ENCODE results near the gene LARP1. TPM values are rescaled to one million over a fixed set of nuclear protein-coding genes. Genes with fewer than 3 reads are reported as not detected.

LARP1 gene
- total RNA-seq, 3 donors from 2014 or later: 64.0 to 123 (median 73.7) TPM

DNA sequence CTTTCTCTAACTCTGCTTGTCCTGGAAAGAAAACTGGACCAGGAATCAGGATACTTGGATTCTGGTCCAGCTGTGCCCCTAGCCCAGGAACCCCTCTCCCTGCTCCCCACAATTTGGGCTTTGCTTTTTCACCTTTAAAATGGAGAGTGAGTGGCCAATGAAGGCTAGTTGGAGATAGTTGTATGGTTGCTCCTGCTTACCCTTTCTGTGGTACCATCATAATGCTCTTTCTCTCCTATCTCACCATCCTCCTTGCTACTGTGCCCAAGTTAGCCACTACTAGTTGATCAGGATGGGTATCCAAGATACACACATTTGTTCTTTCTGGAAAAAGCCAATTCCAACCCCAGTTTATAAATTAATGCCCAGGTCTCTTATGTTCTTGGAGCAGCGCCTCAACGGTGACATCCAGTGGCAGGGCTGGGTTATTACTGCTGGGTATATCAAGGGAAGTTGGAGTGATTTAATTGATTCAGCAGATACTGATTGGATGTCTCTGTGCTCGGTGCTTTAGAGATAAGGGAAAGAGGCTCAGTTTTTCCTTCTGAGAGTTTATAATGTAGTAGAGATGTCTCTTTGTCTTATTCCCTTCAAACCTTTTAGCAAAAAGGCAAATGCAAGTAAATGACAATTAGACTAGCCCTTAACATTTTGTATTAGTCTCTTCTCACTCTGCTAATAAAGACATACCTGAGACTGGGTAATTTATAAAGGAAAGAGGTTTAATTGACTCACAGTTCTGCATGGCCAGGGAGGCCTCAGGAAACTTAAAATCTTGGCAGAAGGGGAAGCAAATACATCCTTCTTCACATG is 56.7 kb downstream of the LARP1 start:
- H3K4me3 ChIP-seq: no peak overlapping the region
- no peak for DNase-seq (ENCODE audit: low spot score in 2 of 2)
- no peak overlapping the region for H3K27ac ChIP-seq
- intact Hi-C loops (cut with DNase I; ENCODE audit: low total_unique reads): no loop called here
- H3K27me3 ChIP-seq: no peaks in the 10 kb centered on the region
- no peaks in the 10 kb centered on the region for H3K4me1 ChIP-seq
- no peaks in the 10 kb centered on the region for H3K9me3 ChIP-seq
- peaks cover 6% of the 10 kb centered on the region for H3K36me3 ChIP-seq
- no peak for TF ChIP-seq POLR2A (IDR thresholded peaks at IDR 0.05)
- peak; percentile 72 to 85 (median 85) for TF ChIP-seq CTCF (IDR thresholded peaks at IDR 0.05)

- Histone ChIP-seq H3K27ac (no peak overlapping the region), H3K36me3 (peaks cover 6% of the 10 kb centered on the region)
- DNase-seq (ENCODE audit: low spot score in 2 of 2): no peak
Measured at GRCh38 chr5:154813158-154813557, 58.0 kb downstream of the LARP1 start.

GRCh38 chr5:154813736-154814135 is 58.6 kb downstream of the LARP1 start:
- Histone ChIP-seq H3K4me3 (no peak overlapping the region), H3K27me3 (no peaks in the 10 kb centered on the region), H3K36me3 (peaks cover 6% of the 10 kb centered on the region), H3K27ac (peak overlapping the region in 1 of 2 donors; percentile 35), H3K9me3 (no peaks in the 10 kb centered on the region), H3K4me1 (no peaks in the 10 kb centered on the region)
- no peak for DNase-seq (ENCODE audit: low spot score in 2 of 2)
- TF ChIP-seq POLR2AphosphoS5 (IDR thresholded peaks at IDR 0.05) (no peak), CTCF (IDR thresholded peaks at IDR 0.05) (no peak)
- intact Hi-C loops (cut with DNase I; ENCODE audit: low total_unique reads): no loop called here

More at GRCh38 chr5:154813158-154813557, 58.0 kb downstream of the LARP1 start:
- intact Hi-C loops (cut with DNase I; ENCODE audit: low total_unique reads): no loop called here
- Histone ChIP-seq H3K4me1 (no peaks in the 10 kb centered on the region), H3K9me3 (no peaks in the 10 kb centered on the region), H3K4me3 (no peak overlapping the region), H3K27me3 (no peaks in the 10 kb centered on the region)
- TF ChIP-seq POLR2A (IDR thresholded peaks at IDR 0.05) (no peak), CTCF (IDR thresholded peaks at IDR 0.05) (no peak), POLR2AphosphoS5 (IDR thresholded peaks at IDR 0.05) (no peak)

- intact Hi-C loops (cut with DNase I; ENCODE audit: low total_unique reads): no loop called here
- no peaks in the 10 kb centered on the region for H3K27me3 ChIP-seq
- no peak for DNase-seq (ENCODE audit: low spot score in 2 of 2)
- no peak overlapping the region for H3K27ac ChIP-seq
- no peaks in the 10 kb centered on the region for H3K9me3 ChIP-seq
- no peaks in the 10 kb centered on the region for H3K4me1 ChIP-seq
- no peak overlapping the region for H3K4me3 ChIP-seq
- TF ChIP-seq CTCF (IDR thresholded peaks at IDR 0.05): no peak
- TF ChIP-seq POLR2A (IDR thresholded peaks at IDR 0.05): no peak
- no peak for TF ChIP-seq POLR2AphosphoS5 (IDR thresholded peaks at IDR 0.05)
- H3K36me3 ChIP-seq: peaks cover 6% of the 10 kb centered on the region
Measured at GRCh38 chr5:154815025-154815424, 59.8 kb downstream of the LARP1 start.

GRCh38 chr5:154815684-154816247 is 60.6 kb downstream of the LARP1 start:
- DNase-seq (ENCODE audit: low spot score in 2 of 2): no peak
- H3K36me3 ChIP-seq: peaks cover 5% of the 10 kb centered on the region
- H3K4me3 ChIP-seq: no peak overlapping the region
- H3K4me1 ChIP-seq: no peaks in the 10 kb centered on the region
- no peak for TF ChIP-seq POLR2A (IDR thresholded peaks at IDR 0.05)
- TF ChIP-seq POLR2AphosphoS5 (IDR thresholded peaks at IDR 0.05): no peak
- no peak for TF ChIP-seq CTCF (IDR thresholded peaks at IDR 0.05)
- no peaks in the 10 kb centered on the region for H3K27me3 ChIP-seq
- peak overlapping the region in 1 of 2 donors; percentile 22 for H3K27ac ChIP-seq
- no peaks in the 10 kb centered on the region for H3K9me3 ChIP-seq
- intact Hi-C loops (cut with DNase I; ENCODE audit: low total_unique reads): no loop called here
